GM23248 (cell line): Measurements from ENCODE around the gene HASPIN.

Experiments
- EZH2 ChIP-seq: fragments of 200-600 bp; sonication (generic); IDR thresholded peaks from 2 replicates; pipeline ENCODE4 v1.6.1; 2018; ENCODE audit warnings: antibody characterized with exemption, mild to moderate bottlenecking; ENCODE audit not compliant: insufficient read depth, poor library complexity, severe bottlenecking
- EZH2phosphoT487 ChIP-seq: fragments of 200-600 bp; sonication (generic); IDR thresholded peaks from 2 replicates; pipeline ENCODE4 v1.6.1; 2018; ENCODE audit warnings: antibody characterized with exemption, moderate library complexity, mild to moderate bottlenecking, low read depth; ENCODE audit not compliant: insufficient read depth

- TF ChIP-seq EZH2 (no peak), EZH2phosphoT487 (no peak)
Measured at GRCh38 chr17:3708366-3708765, 15.3 kb upstream of the HASPIN start.
